Measurements from ENCODE around the gene FNDC3B. TPM values are rescaled to one million over a fixed set of nuclear protein-coding genes. Genes with fewer than 3 reads are reported as not detected.

FNDC3B gene
- total RNA-seq, 1 donor: 221 TPM

DNA sequence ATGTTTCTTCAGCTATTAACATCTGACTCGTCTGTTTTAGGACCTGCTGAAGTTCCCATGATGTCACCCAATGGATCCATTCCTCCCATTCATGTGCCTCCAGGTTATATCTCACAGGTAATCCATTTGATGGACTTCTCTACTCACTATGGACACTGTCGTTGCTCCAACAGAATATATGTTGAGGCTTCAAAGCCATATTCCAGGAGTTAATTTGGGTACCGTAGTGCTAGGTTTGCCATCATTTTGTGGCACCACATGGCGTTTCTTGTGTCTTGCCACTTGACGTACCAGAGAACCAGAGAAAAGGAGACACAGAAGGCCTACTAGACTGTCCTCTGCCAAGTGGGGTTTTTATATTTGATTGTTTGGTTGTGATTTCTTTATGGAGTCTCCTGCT lies 187.5 kb downstream of the FNDC3B start:
- H3K4me3 ChIP-seq (ENCODE audit: low read depth, low read length): no peak overlapping the region
- TF ChIP-seq, protein P1, sequence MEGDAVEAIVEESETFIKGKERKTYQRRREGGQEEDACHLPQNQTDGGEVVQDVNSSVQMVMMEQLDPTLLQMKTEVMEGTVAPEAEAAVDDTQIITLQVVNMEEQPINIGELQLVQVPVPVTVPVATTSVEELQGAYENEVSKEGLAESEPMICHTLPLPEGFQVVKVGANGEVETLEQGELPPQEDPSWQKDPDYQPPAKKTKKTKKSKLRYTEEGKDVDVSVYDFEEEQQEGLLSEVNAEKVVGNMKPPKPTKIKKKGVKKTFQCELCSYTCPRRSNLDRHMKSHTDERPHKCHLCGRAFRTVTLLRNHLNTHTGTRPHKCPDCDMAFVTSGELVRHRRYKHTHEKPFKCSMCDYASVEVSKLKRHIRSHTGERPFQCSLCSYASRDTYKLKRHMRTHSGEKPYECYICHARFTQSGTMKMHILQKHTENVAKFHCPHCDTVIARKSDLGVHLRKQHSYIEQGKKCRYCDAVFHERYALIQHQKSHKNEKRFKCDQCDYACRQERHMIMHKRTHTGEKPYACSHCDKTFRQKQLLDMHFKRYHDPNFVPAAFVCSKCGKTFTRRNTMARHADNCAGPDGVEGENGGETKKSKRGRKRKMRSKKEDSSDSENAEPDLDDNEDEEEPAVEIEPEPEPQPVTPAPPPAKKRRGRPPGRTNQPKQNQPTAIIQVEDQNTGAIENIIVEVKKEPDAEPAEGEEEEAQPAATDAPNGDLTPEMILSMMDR (IDR thresholded peaks at IDR 0.05; ENCODE audit: insufficient read depth, low read depth, low read length): no peak
- no peak for DNase-seq (ENCODE audit: low read depth)

DNA sequence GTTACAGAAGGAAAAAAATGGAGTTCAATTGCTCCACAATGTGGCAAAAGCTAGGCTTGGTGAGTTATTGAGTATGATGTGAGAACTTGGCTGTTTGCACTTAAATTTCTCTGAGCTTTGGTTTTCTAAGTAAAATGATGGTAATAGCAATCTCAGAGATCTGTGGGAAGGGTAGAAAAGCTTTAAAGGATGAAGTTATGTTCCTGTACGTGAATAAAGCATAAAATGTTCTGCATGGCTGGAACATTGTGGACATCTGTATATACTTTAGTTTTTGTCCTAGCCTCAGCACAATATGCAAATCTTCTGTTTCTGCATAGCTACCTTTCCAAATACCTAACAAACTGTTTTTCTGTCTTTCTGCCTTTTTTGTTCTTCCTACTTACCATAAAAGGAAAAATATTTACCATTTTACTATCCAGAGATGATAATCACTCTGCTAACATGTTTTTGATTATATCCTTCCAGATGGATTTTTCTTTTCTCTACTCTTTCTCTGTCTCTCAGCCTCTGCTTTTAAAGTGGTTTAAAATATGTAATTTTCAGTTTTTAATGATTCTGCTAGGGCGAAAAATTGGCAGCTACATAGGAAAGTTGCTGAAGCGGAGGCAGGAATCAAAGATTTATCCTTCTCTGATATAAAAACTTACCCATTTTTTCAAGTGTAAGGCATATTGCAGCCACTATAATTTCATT lies 188.1 kb downstream of the FNDC3B start:
- no peak overlapping the region for H3K4me3 ChIP-seq (ENCODE audit: low read depth, low read length)
- DNase-seq (ENCODE audit: low read depth): no peak
- TF ChIP-seq, protein P1 (IDR thresholded peaks at IDR 0.05; ENCODE audit: insufficient read depth, low read depth, low read length): no peak

DNA sequence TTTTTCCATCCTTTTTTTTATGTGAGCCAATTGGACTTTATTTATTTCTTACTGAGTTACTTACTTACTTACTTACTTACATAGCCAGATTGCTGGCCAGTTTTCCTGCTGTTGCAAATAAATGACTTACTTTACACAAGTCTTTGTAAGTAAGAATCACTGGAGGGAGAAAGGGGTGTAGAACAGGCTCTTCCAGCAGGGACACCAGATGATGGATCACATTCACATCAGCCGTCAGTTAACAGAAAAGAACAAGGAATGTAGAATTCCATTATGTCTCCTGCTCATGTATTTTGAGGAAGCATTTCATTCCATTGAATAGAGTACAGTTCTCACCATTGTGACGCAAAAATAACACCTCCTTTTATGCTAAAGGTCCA lies 188.6 kb downstream of the FNDC3B start:
- TF ChIP-seq, protein P1 (IDR thresholded peaks at IDR 0.05; ENCODE audit: insufficient read depth, low read depth, low read length): no peak
- no peak overlapping the region for H3K4me3 ChIP-seq (ENCODE audit: low read depth, low read length)
- no peak for DNase-seq (ENCODE audit: low read depth)

DNA sequence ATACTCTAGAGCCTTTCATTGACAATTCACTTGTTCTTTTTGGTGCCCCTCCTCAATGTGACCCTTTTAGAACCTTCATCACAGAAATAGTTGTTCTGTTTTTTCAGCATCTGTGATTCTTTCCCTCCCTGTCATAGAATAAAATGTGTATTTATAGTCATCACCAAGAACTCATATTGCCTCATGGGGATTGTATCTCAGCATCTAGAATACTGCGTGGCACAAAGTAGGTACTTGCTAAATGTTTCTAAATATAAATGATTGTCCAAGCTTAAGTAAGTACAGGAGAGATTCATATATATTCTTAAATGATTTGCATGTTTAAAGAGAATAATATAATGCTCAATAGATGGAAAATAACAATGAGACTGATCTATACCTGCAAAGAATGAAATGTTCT lies 190.1 kb downstream of the FNDC3B start:
- TF ChIP-seq, protein P1 (IDR thresholded peaks at IDR 0.05; ENCODE audit: insufficient read depth, low read depth, low read length): no peak
- H3K4me3 ChIP-seq (ENCODE audit: low read depth, low read length): no peak overlapping the region
- DNase-seq (ENCODE audit: low read depth): no peak

DNA sequence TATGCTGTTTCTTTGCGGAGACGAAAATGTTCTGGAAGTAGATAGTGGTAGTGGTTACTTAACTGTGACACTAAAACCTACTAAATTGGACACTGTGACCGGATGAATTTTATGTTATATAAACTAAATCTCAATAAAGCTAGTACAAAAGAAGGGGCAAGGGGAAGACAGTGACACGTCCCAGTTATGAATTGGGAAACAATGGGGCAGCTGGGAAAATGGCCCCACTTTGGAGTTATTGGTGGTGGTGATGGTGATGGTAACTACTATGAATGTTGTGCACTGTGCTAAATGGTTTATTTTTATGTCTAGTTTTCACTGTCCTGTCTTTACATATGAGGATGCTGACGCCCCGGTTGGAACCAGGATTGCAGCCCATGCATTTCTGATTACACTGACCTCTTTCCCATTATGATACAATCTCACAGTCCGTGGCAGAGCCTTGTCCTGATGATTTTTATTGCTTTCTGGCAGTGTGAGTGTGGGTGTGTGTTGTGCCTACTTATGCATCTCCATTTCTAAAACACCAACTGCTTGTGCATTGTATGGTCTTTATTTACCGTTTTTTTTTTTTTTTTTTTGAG lies 192.0 kb downstream of the FNDC3B start:
- no peak for DNase-seq (ENCODE audit: low read depth)
- no peak overlapping the region for H3K4me3 ChIP-seq (ENCODE audit: low read depth, low read length)
- TF ChIP-seq, protein P1 (IDR thresholded peaks at IDR 0.05; ENCODE audit: insufficient read depth, low read depth, low read length): no peak

DNA sequence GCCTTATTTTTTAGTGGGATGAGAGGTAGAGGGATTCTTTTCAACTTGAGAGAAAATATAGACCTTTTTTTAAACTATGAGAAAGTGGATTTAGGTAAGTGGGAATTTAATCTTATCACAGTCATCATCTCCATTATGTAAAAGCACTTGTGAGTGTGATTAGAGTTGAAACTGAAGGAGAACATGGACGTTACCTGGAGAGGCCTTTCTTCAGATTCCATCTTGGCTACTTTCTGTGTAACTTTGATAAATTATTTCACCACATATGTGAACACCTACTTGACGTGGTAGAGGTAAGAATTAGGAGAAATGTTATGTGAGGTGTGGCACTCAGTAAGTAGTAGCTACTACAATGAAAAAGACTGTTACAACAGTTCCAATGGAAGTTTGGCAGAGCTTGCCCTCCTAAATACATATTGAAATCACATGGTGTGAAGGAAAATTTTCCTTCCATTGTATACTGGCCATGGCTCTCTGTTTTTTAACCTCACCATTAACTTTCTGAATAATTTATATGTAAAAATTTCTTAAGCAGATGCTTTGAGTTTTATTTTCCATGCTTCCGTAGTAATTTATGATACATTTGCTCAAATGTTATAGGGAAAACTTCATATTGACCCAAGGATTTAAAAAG lies 193.3 kb downstream of the FNDC3B start:
- DNase-seq (ENCODE audit: low read depth): no peak
- TF ChIP-seq, protein P1 (IDR thresholded peaks at IDR 0.05; ENCODE audit: insufficient read depth, low read depth, low read length): no peak
- no peak overlapping the region for H3K4me3 ChIP-seq (ENCODE audit: low read depth, low read length)
